Measurements from ENCODE around the gene GALNTL6.
A peak's percentile ranks its signal among the peaks of the same experiment; 100 is the strongest.

Gene GALNTL6

DNA sequence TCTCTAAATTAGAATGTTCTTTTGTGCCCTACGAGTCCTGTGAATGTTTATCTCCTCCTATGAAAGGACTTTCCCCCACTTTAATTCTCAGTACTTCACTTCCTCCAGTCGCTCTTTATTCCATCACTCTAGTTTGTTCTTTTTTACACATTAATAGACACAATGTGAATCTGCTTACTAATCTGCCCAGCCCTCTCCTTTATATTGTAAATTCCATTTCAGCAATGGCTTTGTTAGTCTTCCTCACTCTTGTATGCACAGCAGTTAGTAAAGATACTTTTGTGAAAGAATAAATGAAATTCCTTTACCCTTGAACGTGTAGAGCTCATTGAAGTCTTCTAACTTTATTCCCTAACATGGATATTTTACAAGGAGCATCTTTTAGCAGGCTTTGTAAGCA lies 255.3 kb downstream of the GALNTL6 start:
- no peak overlapping the region for H3K4me3 ChIP-seq (replicated peaks in 1 of 2; ENCODE audit: low read depth in 2 of 2, low read length in 2 of 2)
- TF ChIP-seq, protein P1, sequence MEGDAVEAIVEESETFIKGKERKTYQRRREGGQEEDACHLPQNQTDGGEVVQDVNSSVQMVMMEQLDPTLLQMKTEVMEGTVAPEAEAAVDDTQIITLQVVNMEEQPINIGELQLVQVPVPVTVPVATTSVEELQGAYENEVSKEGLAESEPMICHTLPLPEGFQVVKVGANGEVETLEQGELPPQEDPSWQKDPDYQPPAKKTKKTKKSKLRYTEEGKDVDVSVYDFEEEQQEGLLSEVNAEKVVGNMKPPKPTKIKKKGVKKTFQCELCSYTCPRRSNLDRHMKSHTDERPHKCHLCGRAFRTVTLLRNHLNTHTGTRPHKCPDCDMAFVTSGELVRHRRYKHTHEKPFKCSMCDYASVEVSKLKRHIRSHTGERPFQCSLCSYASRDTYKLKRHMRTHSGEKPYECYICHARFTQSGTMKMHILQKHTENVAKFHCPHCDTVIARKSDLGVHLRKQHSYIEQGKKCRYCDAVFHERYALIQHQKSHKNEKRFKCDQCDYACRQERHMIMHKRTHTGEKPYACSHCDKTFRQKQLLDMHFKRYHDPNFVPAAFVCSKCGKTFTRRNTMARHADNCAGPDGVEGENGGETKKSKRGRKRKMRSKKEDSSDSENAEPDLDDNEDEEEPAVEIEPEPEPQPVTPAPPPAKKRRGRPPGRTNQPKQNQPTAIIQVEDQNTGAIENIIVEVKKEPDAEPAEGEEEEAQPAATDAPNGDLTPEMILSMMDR (IDR thresholded peaks at IDR 0.05; ENCODE audit: low read depth, low read length): no peak
- no peak for DNase-seq (ENCODE audit: low read depth in 2 of 2)

- TF ChIP-seq, protein P1 (IDR thresholded peaks at IDR 0.05; ENCODE audit: low read depth, low read length): no peak
- no peak for DNase-seq (ENCODE audit: low read depth in 2 of 2)
- H3K4me3 ChIP-seq (replicated peaks in 1 of 2; ENCODE audit: low read depth in 2 of 2, low read length in 2 of 2): no peak overlapping the region
Measured at GRCh38 chr4:172073590-172073989, 260.4 kb downstream of the GALNTL6 start.

DNA sequence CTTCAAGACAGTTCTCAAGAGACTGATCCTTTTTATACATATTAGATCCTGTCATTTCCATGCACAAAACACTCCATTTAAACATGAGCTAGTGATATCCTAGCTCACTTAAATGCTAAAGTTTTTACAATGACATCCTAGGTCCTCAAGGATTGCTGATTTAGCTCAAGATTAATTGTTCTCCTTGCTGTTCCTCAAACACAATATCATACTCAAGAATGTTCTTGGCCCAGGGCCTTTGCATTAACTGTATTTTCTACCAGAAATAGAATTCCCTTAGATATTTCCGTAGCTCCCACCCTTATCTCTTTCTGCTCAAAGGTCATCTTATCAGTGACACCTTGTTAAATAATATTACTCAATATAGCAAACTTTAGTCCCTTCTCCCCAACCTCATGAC lies 270.1 kb downstream of the GALNTL6 start:
- no peak overlapping the region for H3K4me3 ChIP-seq (replicated peaks in 1 of 2; ENCODE audit: low read depth in 2 of 2, low read length in 2 of 2)
- no peak for DNase-seq (ENCODE audit: low read depth in 2 of 2)
- TF ChIP-seq, protein P1 (IDR thresholded peaks at IDR 0.05; ENCODE audit: low read depth, low read length): no peak

DNA sequence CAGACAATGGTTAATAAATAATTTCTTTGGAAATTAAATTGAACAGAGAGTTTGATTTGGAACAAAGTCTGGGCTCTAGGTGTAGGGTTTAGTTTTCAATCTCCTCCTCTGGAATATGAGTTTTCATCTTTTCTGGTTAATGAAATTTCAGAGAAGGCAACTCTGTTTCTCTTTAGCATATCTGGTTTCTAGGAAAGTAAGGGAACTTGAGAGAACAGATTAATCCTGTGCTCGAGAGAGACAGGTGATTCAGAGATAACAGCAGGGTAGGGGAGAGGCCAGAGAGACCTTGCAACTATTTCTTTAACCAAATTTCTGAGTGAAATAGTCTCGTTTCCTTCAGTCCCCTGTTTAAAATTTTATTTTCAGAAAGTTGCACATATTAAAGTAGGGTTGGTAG lies 275.4 kb downstream of the GALNTL6 start:
- DNase-seq (ENCODE audit: low read depth in 2 of 2): no peak
- TF ChIP-seq, protein P1 (IDR thresholded peaks at IDR 0.05; ENCODE audit: low read depth, low read length): no peak
- H3K4me3 ChIP-seq (replicated peaks in 1 of 2; ENCODE audit: low read depth in 2 of 2, low read length in 2 of 2): no peak overlapping the region

DNA sequence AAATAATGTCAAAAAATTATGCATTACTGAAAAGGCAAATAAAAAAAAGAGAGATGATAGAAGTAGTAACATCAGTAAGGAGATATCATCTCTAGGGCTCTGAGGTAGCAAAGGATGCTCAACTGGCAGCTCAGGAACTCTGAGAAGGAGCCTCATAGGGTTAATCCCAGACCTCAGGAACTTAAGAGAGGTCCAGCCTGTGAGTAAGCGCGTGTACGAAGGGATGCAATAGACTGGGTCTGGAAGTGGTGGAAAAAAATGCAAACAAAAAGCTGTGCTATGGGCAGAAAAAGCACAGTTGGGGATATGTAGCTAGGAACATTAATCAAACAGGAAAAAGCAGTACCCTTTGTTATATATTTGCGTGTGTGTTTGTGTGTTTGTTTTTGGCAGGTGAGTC lies 282.0 kb downstream of the GALNTL6 start:
- TF ChIP-seq, protein P1 (IDR thresholded peaks at IDR 0.05; ENCODE audit: low read depth, low read length): no peak
- no peak for DNase-seq (ENCODE audit: low read depth in 2 of 2)
- H3K4me3 ChIP-seq (replicated peaks in 1 of 2; ENCODE audit: low read depth in 2 of 2, low read length in 2 of 2): no peak overlapping the region

- TF ChIP-seq, protein P1 (IDR thresholded peaks at IDR 0.05; ENCODE audit: low read depth, low read length): no peak
- H3K4me3 ChIP-seq (replicated peaks in 1 of 2; ENCODE audit: low read depth in 2 of 2, low read length in 2 of 2): no peak overlapping the region
- peak; percentile 0 for DNase-seq (ENCODE audit: low read depth in 2 of 2)
Measured at GRCh38 chr4:172096786-172097185, 283.6 kb downstream of the GALNTL6 start.

DNA sequence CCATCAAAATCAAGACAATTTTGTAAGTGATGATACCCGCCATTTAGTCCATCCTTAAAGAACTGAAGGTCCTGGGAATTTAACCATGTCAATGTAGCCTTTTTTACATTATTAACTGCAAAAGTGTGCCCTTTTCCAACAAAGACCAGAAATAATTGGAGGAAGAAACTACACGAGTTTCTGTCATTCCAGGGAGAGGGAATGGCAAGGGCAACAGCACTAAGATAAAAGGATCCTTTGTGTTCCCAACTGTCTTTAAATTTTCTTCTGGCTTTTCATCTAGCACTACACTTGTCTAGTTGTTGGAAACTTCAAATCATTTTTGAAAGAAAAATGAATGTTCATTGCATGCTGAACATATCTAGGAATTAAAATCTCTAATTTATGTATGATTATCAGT lies 286.2 kb downstream of the GALNTL6 start:
- no peak for DNase-seq (ENCODE audit: low read depth in 2 of 2)
- H3K4me3 ChIP-seq (replicated peaks in 1 of 2; ENCODE audit: low read depth in 2 of 2, low read length in 2 of 2): no peak overlapping the region
- TF ChIP-seq, protein P1 (IDR thresholded peaks at IDR 0.05; ENCODE audit: low read depth, low read length): no peak

Data from cardiac fibroblast (primary cell).